Stimulated activated CD4-positive, alpha-beta T cell treated with anti-CD3 and anti-CD28 coated beads, Interleukin-2, amount 100 ng/mL, for 24 hours (primary cell): ENCODE measurements around the gene FBL.
"Not testable (repeated sequence)": the region's sequence is repeated elsewhere in the genome, so short reads cannot be mapped to it uniquely, and the experiment has no call there.

ENCODE experiments used
- DNase-seq, 2 donors: peaks; one replicate each; pipeline ENCODE4 v3.0.0-alpha.2; 2020

FBL gene

DNA sequence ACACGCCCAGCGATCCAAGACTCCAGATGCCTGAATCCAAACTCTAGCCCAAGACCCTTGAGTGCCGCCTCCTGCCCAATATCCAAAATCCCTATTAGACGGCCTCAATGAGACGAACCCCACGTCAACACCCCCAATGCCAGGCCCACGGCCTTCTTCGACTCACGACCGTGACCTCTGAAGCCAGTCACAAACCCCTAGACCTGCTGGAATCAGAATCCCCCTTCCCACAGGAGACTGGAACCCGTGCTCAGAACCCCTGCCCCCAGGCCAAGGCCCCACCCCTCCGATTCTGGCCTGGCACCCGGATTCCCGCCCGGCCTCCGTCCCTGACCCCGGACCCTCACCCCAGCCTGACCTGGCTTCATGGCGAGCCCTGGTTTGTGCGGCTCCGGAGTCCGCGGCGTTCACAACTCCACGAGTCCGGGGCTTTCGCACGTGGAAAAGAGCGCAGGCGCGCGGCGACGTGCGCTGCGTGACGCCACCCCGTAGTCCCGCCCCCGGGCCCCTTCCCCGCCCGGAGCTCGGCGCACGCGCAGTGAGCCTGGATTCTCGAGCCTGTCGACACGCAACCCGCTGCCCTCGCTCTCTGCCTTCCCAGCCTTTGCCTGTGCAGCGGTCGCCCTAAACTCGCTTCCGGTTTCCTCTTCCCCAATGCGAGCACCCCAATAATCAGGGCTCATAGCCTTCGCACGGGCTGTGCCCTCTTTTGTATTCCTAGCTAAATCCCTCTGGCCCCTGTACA, at the start of gene FBL:
Gene FBL, minus strand, starts transcription at position 447 of the 745 bp plus-strand sequence. Its CDS starts 79 bp downstream, at position 368.
- peak; percentile 99 for DNase-seq

DNA sequence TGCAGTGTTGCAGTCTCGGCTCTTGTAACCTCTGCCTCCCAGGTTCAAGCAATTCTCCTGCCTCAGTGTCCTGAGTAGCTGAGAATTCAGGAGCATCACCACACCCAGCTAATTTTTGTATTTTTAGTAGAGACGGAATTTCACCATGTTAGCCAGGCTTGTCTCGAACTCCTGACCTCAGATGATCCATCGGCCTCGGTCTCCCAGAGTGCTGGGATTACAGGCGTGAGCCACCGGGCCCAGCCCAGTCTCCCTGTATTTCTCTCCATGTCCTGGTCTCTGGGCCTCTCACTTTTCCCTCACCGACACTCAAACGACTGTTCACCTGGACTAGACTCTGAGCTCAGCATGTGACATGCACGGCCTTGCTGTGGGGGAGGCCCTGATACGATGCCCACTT, 48.9 kb upstream of the FBL start:
- not testable (repeated sequence) for DNase-seq

DNA sequence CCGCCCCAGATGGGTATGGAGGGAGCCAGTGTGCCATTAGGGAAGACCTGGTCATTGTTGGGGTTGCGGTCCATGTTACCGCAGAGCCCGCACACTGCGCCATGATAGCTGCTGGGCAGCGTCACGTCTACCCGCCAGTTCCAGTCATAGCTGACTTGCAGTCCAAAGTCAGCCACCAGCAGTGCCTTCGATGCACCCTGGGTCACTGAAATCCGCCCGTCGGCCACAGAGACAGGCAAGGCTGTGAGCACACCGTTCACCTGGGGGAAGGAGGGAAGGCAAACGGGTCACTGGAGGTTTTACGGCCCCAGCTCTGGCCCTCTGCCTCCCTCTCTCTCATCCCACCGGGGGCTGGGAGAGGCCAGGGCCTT, 48.0 kb upstream of the FBL start:
- DNase-seq: not testable (repeated sequence)

DNA sequence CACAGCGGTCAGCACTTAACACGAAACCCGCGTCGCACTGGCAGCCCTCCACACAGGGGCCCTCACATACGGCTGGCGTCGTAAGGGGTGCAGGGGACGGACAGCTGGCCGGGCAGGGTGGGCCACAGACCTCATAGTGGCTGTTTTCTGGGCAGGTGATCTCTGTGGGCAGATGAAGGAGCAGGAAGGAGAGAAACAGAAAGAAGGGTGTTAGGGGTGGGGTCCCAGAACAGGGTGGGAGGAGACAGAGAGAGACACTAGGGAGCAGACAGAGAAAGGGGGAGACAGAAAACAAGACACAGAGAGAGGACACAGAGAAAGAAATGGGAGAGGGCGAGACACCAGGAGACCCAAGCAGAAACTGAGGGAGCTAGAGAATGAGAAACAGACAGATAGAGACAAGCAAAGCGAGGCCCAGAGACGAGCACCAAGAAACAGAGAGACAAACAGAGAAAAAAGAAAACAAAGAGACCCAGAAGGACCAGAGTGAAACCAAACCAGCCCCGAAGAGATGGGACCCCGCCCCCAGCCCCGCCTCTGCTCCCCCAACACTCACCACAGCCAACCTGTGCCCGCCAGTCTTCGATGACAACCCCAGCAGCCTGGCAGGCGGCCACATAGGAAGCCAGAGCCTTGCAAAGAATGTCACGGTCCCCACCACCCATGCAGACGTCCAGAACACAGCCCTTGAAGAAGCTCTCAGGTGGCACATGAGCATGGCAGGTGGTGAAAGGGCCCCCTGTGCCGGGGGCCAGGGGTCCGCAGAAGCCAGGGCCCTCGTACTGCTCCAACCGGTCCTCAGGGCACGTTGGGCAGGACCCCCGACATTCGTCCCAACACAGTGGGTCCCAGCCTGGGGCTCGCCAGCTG, 47.4 kb upstream of the FBL start:
- DNase-seq: not testable (repeated sequence)

DNA sequence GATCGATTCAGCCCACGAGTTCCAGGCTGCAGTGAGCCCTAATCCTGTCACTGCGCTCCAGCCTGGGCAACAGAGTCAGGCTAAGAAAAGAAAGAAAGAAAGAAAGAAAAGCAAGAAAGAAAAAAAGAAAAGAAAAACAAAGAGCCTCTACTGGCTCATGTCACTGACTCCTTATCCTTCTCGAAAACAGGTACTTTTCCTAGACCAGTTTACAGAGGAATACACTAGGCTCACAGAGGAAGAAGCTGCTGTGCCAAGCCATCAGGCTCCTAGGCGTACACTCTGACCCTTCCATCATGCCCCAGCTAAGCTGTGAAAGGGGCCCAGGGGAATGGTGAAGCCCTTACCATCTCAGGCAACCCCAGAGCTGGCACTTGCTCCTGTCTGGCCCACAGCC, 46.3 kb upstream of the FBL start:
- DNase-seq: not testable (repeated sequence)

DNA sequence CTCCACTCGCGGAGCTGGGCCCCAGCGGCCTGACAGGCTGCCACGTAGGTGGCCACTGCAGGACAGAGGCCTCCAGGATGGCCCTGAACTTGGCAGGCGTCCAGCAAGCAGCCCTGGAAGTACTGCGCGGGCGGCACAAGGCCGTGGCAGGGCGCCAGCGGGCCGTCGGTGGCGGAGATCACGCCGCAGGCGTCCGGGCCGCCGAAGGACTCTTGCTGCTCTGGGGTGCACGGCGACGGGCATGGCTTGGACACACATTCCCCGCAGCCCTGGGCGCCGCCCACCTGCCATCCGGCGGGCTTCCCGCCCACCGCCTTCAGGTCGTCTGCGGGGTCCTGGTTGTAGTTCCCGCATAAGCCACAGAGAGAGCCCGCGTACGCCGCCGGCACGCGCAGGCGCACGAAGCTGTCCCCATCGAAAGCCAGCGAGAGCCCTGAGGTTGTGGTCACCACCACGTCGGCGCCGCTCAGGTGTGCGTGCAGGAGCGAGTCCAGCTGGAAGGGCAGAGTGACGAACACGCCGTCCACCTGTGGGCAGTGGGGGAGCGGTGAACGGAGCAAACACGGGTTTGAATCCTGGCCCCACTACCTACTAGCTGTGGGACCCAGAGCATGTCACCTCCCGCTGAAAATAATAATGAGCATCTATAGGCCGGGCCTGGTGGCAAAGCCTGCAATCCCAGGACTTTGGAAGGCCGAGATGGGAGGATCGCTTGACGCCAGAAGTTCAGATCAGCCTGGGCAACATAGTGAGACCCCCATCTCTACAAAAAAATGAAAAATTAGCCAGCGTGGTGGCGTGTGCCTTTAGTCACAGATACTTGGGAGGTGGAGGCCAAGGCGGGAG, 45.7 kb upstream of the FBL start:
- peak in 1 of 2 donors; percentile 18 for DNase-seq

DNA sequence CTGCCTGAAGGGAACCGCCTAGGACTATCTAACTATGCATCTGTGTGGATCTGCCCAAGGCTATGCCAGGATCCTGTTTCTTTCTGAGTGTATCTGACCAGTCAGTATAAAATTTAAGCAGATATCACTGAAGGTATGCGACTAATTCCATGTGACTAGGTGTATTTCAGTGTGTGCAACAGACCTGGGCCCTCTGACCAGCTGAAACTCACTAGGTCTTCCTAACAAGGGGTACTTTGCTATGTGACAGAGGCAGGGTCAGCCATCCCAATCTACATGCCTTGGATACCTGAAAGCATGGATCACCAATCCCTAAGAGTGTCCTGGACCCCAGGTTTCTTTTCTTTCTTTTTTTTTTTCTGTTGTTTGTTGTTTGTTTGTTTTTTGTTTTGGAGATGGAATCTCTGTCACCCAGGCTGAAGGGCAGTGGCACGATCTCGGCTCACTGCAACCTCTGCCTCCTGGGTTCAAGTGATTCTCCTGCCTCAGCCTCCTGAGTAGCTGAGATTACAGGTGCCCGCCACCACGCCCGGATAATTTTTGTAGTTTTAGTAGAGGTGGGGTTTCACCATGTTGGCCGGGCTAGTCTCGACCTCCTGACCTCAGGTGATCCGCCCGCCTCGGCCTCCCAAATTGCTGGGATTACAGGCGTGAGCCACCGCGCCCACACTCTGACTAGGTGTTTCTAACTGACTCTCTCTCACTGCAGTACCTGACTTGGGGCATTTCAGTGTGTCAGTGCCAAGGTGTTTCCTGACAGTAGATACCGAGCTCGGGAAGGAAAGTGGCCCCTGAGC, 44.8 kb upstream of the FBL start:
- DNase-seq: no peak

DNA sequence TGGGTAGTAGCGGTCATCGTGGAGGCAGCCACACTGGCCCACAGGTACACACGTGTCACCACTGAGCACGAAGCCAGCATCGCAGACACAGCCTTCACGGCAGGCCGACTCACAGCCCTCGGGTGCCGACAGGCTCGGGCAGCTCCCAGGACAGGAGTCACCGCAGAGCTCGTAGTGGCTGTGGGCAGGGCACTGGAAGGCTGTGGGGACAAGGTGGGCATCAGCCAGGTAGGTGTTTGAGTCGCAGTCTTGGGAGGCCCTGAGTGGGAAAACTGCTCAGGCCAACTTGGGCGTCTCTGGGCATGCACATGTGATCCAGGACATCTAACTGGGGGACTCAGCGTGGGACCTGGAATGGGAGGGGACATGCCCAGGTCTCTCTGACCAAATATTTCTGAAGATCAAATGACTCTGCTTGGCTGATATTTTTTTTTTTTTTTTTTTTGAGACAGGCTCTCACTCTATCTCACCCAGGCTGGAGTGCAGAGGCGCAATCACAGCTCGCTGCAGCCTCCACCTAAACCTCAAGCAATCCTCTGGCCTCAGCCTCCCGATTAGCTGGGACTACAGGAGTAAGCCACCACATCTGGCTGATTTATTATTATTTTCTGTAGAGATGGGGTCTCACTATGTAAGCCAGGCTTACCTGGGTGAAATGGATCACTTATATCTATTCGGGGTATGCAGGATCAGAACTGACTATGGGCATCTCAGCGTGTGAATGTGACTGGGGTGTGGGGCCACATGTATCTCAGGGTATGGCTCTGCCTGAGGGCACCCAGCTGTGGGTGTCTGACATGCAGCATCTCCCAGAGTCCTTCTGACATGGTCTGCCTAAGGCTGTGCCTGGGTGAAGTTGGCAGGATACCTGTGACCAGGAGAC, 43.9 kb upstream of the FBL start:
- not testable (repeated sequence) for DNase-seq

DNA sequence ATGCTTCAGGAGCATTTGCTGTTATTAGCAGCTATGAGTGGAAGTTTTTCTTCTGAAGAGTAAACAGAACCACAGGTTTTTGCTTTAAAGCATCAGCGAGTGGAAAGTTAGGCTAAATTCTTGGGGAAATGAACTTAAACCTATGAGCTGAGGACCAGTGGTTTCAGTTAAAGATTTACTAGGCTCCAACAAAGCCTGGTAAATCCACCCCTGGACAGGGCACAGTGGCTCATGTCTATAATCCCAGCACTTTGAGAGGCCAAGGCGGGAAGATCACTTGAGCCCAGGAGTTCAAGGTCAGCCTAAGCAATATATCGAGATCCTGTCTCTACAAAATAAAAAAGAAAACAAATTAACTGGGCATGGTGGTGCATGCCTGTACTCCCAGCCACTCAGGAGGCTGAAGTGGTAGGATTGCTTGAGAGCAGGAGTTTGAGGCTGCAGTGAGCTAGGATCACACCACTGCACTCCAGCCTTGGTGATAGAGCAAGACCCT, 41.3 kb upstream of the FBL start:
- not testable (repeated sequence) for DNase-seq

DNA sequence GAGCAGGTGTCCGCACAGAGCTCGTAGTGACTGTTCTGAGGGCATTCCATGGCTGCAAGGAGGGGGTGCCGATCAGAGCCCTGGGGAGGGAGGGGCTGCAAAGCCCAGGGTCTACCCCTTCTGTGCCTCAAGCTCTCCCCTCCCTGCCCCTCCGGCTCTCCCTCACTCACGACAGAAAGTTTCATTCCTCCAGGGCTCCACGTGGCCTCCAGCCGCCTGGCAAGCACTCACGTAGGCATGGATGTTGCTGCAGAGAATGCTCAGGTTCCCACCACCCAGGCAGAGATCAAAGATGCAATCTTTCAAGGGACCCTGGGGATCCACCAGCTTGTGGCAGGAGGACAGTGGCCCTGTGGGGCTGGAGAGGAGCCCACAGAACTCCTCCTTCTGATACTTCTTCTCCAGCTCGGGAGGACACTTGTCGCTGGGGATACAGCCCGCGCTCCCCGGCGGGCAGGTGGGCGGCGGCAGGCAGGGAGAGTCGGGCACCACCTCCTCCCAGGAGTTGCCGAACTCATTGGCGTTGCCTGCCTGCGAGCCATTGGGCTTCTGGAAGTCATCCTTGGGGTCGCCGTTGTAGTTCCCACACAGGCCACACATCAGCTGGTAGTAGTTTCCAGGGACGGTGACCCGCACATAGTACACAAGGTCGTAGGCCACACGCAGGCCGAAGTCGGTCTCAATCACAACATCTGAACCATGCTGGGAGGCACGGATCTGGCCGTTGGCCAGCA, 39.8 kb upstream of the FBL start:
- not testable (repeated sequence) for DNase-seq

DNA sequence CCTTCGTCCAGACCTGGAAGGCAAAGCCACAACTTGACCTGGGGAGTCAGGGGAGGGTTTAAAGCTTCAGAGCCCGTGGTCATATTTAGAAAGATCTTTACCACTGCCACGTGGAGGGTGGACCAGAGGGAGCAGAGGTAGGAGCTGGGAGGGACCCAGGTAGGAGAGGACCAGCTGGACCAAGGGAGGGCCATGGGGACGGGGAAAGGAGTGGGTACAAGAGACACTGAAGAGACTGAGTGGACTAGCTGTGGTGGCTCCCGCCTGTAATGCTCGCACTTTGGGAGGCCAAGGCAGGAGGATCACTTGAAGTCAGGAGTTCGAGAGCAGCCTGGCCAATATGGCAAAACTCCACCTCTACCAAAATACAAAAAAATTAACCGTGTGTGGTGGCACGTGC, 38.5 kb upstream of the FBL start:
- DNase-seq: not testable (repeated sequence)

DNA sequence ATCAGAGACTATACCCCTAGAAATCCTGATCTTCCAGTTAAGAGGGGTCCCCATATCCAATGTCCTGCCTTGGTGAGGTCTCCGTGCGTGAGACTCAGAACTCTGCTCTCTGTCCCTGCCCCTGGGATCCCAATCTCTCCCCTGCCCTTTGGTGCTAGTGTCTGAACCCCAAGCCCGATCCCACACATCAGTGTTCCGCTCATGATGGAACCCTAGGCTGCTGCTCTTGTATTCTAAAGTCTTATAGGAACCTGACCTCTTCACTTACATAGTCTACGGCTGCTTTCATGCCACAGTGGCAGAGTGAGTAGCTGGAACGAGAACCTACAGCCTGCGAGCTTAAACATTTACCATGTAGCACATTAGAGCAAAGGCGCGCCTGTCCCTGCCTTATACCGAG, 36.5 kb upstream of the FBL start:
- not testable (repeated sequence) for DNase-seq

DNA sequence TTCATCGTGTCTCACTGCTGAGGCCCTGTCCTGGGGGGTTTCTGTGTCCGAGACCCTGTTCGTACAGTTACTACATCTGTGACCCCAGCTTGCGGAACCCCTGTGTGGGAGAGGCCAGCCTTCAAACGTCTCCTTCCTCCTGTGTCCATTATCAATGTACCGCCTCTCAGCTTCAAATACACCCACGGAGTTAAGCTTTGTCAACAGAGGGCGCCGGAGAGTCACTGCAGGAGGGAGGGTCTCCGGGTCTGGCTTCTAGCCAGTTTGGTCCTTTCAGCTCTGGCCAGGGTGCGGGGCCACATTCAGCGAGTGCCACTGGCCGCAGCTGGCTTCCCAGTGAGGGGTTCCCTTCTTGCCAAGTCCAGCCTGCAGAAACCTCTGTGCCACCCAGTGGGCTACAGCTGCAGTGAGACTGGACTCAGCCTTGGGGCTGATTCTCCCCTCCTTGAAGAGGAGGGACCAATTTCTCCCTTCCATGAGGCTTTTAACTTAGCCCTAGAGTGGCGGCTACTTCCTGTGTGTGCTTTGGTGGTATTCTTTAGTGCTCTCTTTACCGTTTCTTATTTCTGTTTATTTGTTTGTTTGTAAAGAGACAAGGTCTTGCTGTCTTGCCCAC, 35.4 kb upstream of the FBL start:
- DNase-seq: peak in 1 of 2 donors; percentile 43

DNA sequence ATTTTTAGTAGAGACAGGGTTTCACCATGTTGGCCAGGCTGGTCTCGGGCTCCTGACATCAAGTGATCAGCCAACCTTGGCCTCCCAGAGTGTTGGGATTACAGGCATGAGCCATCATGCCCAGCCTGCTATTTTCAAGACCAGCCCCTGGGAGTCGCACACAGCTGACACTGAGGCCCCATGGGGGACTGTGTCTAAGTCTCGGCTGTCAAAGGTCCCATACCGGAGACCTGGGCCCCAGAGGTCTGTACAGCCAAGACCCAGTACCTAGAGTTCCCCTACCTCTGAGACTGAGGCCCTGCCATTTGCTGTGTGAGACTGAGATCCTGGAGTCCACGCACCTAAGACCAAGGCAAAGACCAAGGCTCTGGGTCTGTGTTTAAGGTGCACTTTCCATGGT, 34.1 kb upstream of the FBL start:
- not testable (repeated sequence) for DNase-seq

DNA sequence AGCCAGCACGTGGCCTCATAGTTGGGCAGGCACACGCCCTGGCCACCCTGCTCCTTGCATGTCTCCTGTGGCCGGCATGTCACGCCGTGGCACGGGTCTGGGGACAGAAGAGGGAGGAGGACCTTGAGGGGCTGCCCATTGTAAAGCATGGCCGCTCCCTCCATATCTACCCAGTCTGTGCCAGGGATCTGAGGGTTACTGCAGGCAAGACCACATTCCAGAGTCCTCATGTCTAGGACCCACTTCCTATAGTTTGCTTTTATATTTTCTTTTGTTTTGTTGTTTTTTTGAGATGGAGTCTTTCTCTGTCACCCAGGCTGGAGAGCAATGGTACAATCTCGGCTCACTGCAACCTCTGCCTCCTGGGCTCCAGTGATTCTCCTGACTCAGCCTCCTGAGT, 33.6 kb upstream of the FBL start:
- DNase-seq: not testable (repeated sequence)

DNA sequence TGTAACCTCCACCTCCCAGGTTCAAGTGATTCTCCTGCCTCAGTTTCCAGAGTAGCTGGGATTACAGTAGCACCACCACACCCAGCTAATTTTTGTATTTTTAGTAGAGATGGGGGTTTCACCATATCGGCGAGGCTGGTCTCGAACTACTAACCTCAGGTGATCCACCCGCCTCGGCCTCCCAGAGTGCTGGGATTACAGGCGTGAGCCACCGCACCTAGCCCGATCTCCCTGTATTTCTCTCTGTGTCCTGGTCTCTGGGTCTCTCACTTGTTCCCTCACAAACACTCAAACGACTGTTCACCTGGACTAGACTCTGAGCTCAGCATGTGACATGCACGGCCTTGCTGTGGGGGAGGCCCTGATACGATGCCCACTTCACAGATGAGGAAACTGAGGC, 32.7 kb upstream of the FBL start:
- DNase-seq: not testable (repeated sequence)

DNA sequence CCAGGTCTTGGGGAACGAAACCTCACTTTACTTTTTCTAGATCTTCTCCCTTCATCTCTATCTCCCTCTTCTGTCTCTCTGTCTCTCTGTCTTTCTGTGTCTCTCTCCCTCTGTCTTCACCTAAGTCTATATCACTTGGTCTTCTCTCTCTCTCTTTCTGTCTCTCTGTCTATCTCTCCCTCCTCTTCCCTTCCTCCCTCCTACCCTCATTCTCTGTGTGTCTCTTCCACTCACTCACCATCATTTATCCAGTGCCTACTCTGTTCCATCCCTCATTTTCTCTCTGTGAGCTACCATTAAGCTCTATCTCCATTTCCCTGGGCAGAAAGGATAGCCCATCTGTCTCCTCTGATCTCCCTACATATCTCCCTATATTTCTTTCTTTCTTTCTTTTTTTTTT, 32.2 kb upstream of the FBL start:
- no peak for DNase-seq

DNA sequence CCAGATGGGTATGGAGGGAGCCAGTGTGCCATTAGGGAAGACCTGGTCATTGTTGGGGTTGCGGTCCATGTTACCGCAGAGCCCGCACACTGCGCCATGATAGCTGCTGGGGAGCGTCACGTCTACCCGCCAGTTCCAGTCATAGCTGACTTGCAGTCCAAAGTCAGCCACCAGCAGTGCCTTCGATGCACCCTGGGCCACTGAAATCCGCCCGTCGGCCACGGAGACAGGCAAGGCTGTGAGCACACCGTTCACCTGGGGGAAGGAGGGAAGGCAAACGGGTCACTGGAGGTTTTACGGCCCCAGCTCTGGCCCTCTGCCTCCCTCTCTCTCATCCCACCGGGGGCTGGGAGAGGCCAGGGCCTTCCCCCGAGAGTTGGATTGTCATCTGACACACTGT, 31.8 kb upstream of the FBL start:
- not testable (repeated sequence) for DNase-seq

DNA sequence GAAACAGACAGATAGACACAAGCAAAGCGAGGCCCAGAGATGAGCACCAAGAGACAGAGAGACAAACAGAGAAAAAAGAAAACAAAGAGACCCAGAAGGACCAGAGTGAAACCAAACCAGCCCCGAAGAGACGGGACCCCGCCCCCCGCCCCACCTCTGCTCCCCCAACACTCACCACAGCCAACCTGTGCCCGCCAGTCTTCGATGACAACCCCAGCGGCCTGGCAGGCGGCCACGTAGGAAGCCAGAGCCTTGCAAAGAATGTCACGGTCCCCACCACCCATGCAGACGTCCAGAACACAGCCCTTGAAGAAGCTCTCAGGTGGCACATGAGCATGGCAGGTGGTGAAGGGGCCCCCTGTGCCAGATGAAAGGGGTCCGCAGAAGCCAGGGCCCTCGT, 31.3 kb upstream of the FBL start:
- not testable (repeated sequence) for DNase-seq

DNA sequence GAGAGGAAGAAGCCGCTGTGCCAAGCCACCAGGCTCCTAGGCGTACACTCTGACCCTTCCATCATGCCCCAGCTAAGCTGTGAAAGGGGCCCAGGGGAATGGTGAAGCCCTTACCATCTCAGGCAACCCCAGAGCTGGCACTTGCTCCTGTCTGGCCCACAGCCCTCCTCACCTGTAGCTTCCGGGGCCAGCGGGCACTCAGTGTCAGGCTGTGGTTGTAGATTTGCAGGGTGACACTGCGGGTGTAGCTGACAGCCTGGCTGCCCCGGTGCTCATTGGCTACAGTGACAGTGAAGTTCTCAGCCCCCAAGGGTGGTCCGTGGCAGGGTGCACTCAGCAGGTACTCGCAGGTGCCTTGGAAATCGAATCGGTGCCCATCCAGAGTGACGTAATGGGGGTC, 30.3 kb upstream of the FBL start:
- DNase-seq: not testable (repeated sequence)
